Neural cell (in vitro differentiated cells): Measurements from ENCODE around the gene TNFSF11.

Experiments used
- CTCF ChIP-seq: fragments of 450-650 bp; IDR thresholded peaks from 2 replicates; pipeline ENCODE4 v1.5.1; 2014; ENCODE audit warnings: antibody characterized with exemption, mild to moderate bottlenecking, moderate library complexity; ENCODE audit not compliant: poor library complexity, severe bottlenecking
- EZH2 ChIP-seq: fragments of 200-600, 300-800 bp; shearing (Covaris generic), sonication (generic); IDR thresholded peaks from 2 replicates; pipeline ENCODE4 v1.6.1; 2014; ENCODE audit warnings: antibody characterized with exemption, low read length, borderline replicate concordance, mild to moderate bottlenecking; ENCODE audit not compliant: insufficient read depth, poor library complexity, severe bottlenecking
- RAD21 ChIP-seq: fragments of 450-650 bp; conservative IDR thresholded peaks from 2 replicates; pipeline ENCODE4 v1.6.1; 2014; ENCODE audit warnings: antibody characterized with exemption, mild to moderate bottlenecking, moderate library complexity

- TF ChIP-seq CTCF: no peak
- no peak for TF ChIP-seq EZH2
- no peak for TF ChIP-seq RAD21
Observed at GRCh38 chr13:42656958-42657357, 83.0 kb downstream of the TNFSF11 start.
